Mesenchymal stem cell (in vitro differentiated cells and primary cell): ENCODE data around the gene MYO5B.
"Not testable (repeated sequence)": the region's sequence is repeated elsewhere in the genome, so short reads cannot be mapped to it uniquely, and the experiment has no call there.

Source experiments
- DNase-seq: peaks from one replicate; pipeline ENCODE4 v3.0.0-alpha.2; 2013
- H2AFZ ChIP-seq: one replicate; pipeline ENCODE4 v1.6.1; 2013; ENCODE audit warnings: low read depth, mild to moderate bottlenecking, control low read depth, inconsistent platforms, low read length, moderate library complexity
- H2AK5ac ChIP-seq: 2 replicates; pipeline ENCODE4 v1.6.1; 2013; ENCODE audit warnings: low read length, moderate library complexity, mild to moderate bottlenecking, inconsistent platforms; ENCODE audit not compliant: severe bottlenecking
- H2BK120ac ChIP-seq: one replicate; pipeline ENCODE4 v1.6.1; 2013; ENCODE audit warnings: low read depth, mild to moderate bottlenecking, inconsistent platforms, low read length, moderate library complexity
- H2BK12ac ChIP-seq, 2 experiments: one replicate each; pipeline ENCODE4 v1.6.1; 2013; ENCODE audit warnings: inconsistent platforms in 2 of 2, low read length in 2 of 2, mild to moderate bottlenecking in 2 of 2, moderate library complexity in 2 of 2, control low read depth in 1 of 2
- H2BK15ac ChIP-seq: one replicate; pipeline ENCODE4 v1.6.1; 2013; ENCODE audit warnings: mild to moderate bottlenecking, low read depth, inconsistent platforms; ENCODE audit not compliant: poor library complexity, severe bottlenecking
- H2BK5ac ChIP-seq: 2 replicates; pipeline ENCODE4 v1.6.1; 2013; ENCODE audit warnings: low read depth, mild to moderate bottlenecking, low read length, control low read depth, inconsistent platforms; ENCODE audit not compliant: poor library complexity, severe bottlenecking
- H3K14ac ChIP-seq, 2 experiments: one replicate each; pipeline ENCODE4 v1.6.1; 2013; ENCODE audit warnings: inconsistent platforms in 2 of 2, low read length in 2 of 2, control low read depth in 1 of 2, mild to moderate bottlenecking in 1 of 2, moderate library complexity in 1 of 2
- H3K18ac ChIP-seq, 2 experiments: one replicate each; pipeline ENCODE4 v1.6.1; 2013; ENCODE audit warnings: inconsistent platforms in 2 of 2, low read length in 2 of 2, control low read depth in 1 of 2, low read depth in 1 of 2, mild to moderate bottlenecking in 1 of 2
- H3K23ac ChIP-seq, 2 experiments: one replicate each; pipeline ENCODE4 v1.6.1; 2013; ENCODE audit warnings: inconsistent platforms in 2 of 2, low read length in 2 of 2, mild to moderate bottlenecking in 2 of 2, moderate library complexity in 2 of 2, control low read depth in 1 of 2
- H3K27ac ChIP-seq: 2 replicates; pipeline ENCODE4 v1.5.1; 2013; ENCODE audit warnings: mild to moderate bottlenecking, moderate library complexity, low read length, control low read depth, inconsistent platforms; ENCODE audit not compliant: poor library complexity, severe bottlenecking
- H3K27me3 ChIP-seq, 2 experiments: 2 replicates each; pipeline versions ENCODE4 v1.6.1 to v1.7.0; 2013; ENCODE audit warnings: low read length in 2 of 2, mild to moderate bottlenecking in 2 of 2, moderate library complexity in 2 of 2, control low read depth in 1 of 2, inconsistent platforms in 1 of 2; ENCODE audit not compliant: control insufficient read depth in 1 of 2, insufficient read depth in 1 of 2
- H3K36me3 ChIP-seq, 2 experiments: 2 replicates each; pipeline versions ENCODE4 v1.6.1 to v1.7.0; 2013; ENCODE audit warnings: low read length in 2 of 2, control low read depth in 1 of 2, inconsistent platforms in 1 of 2, low read depth in 1 of 2, mild to moderate bottlenecking in 1 of 2; ENCODE audit not compliant: insufficient read depth in 2 of 2, control insufficient read depth in 1 of 2
- H3K4ac ChIP-seq, 2 experiments: one replicate each; pipeline ENCODE4 v1.6.1; 2013; ENCODE audit warnings: inconsistent platforms in 2 of 2, low read length in 2 of 2, mild to moderate bottlenecking in 2 of 2, moderate library complexity in 2 of 2, control low read depth in 1 of 2, low read depth in 1 of 2
- H3K4me1 ChIP-seq: 2 replicates; pipeline ENCODE4 v1.6.1; 2013; ENCODE audit warnings: low read depth, low read length, control low read depth; ENCODE audit not compliant: control insufficient read depth, insufficient read depth
- H3K4me2 ChIP-seq: 2 replicates; pipeline ENCODE4 v1.6.1; 2013; ENCODE audit warnings: low read length, mild to moderate bottlenecking, inconsistent platforms; ENCODE audit not compliant: poor library complexity, severe bottlenecking
- H3K4me3 ChIP-seq, 2 experiments: 2 replicates each; pipeline versions ENCODE4 v1.5.1 to v1.7.0; 2013; ENCODE audit warnings: low read length in 2 of 2, mild to moderate bottlenecking in 2 of 2, control low read depth in 1 of 2, low read depth in 1 of 2; ENCODE audit not compliant: insufficient read depth in 1 of 2
- H3K79me1 ChIP-seq: replicated peaks from 2 replicates; pipeline ENCODE4 v1.6.1; 2013; ENCODE audit warnings: mild to moderate bottlenecking, control low read depth, low read length, inconsistent platforms; ENCODE audit not compliant: poor library complexity, severe bottlenecking
- H3K9ac ChIP-seq: 2 replicates; pipeline ENCODE4 v1.7.0; 2013; ENCODE audit warnings: mild to moderate bottlenecking, low read length, moderate library complexity
- H3K9me3 ChIP-seq: 2 replicates; pipeline ENCODE4 v1.7.0; 2013; ENCODE audit warnings: mild to moderate bottlenecking, low read length; ENCODE audit not compliant: control insufficient read depth
- H4K8ac ChIP-seq: one replicate; pipeline ENCODE4 v1.6.1; 2013; ENCODE audit warnings: inconsistent platforms, mild to moderate bottlenecking, low read length, moderate library complexity
- H4K91ac ChIP-seq: one replicate; pipeline ENCODE4 v1.6.1; 2013; ENCODE audit warnings: mild to moderate bottlenecking, low read length, inconsistent platforms
- WGBS: methylation state at CpG from one replicate; pipeline ENCODE4 v1.1.7; 2013; ENCODE audit warnings: mixed read lengths; 5-methylcytosine and 5-hydroxymethylcytosine counted together

Gene MYO5B

GRCh38 chr18:50231621-50232020 is 36.7 kb upstream of the MYO5B start:
- H3K27ac ChIP-seq: no peak overlapping the region
- no peak overlapping the region for H2BK120ac ChIP-seq
- no peak overlapping the region for H3K9ac ChIP-seq
- no peak overlapping the region for H2AFZ ChIP-seq
- no peaks in the 10 kb centered on the region for H3K36me3 ChIP-seq
- H3K4ac ChIP-seq: no peak overlapping the region
- no peak overlapping the region for H4K91ac ChIP-seq
- no peak overlapping the region for H3K4me2 ChIP-seq
- H3K23ac ChIP-seq: no peak overlapping the region
- no peak overlapping the region for H2BK5ac ChIP-seq
- no peak overlapping the region for H3K18ac ChIP-seq
- DNase-seq: no peak
- H3K79me1 ChIP-seq: no peaks in the 10 kb centered on the region
- no peaks in the 10 kb centered on the region for H3K4me1 ChIP-seq
- H3K27me3 ChIP-seq: peaks cover 14 to 18% of the 10 kb centered on the region in 2 experiments
- 42% methylated on average over 4 of the region's 4 CpGs for WGBS
- no peaks in the 10 kb centered on the region for H3K9me3 ChIP-seq
- H4K8ac ChIP-seq: no peak overlapping the region
- no peak overlapping the region for H2AK5ac ChIP-seq
- H2BK15ac ChIP-seq: no peak overlapping the region
- no peak overlapping the region for H3K14ac ChIP-seq
- H3K4me3 ChIP-seq: no peak overlapping the region
- no peak overlapping the region for H2BK12ac ChIP-seq

- not testable (repeated sequence) for H3K27ac ChIP-seq, H3K79me1 ChIP-seq, H4K91ac ChIP-seq, H3K4me1 ChIP-seq, H2AK5ac ChIP-seq, H2BK15ac ChIP-seq, H3K23ac ChIP-seq, H2BK12ac ChIP-seq, H3K36me3 ChIP-seq, H3K9ac ChIP-seq, H3K9me3 ChIP-seq, H2BK120ac ChIP-seq, H3K14ac ChIP-seq, H2BK5ac ChIP-seq, H3K4me2 ChIP-seq, H3K18ac ChIP-seq, H4K8ac ChIP-seq, H2AFZ ChIP-seq, H3K4me3 ChIP-seq, H3K4ac ChIP-seq, DNase-seq
- 80% methylated on average over 4 of the region's 4 CpGs for WGBS
- H3K27me3 ChIP-seq: peaks cover 18 to 19% of the 10 kb centered on the region in 2 experiments
Observed at GRCh38 chr18:50220249-50220648, 25.3 kb upstream of the MYO5B start.

GRCh38 chr18:50218432-50219197 is 23.7 kb upstream of the MYO5B start:
- no peak overlapping the region for H3K4me3 ChIP-seq
- no peak overlapping the region for H2BK5ac ChIP-seq
- no peaks in the 10 kb centered on the region for H3K36me3 ChIP-seq
- 57% methylated on average over 7 of the region's 7 CpGs for WGBS
- no peak for DNase-seq
- no peak overlapping the region for H2AK5ac ChIP-seq
- H2BK12ac ChIP-seq: no peak overlapping the region
- H3K4me1 ChIP-seq: no peaks in the 10 kb centered on the region
- no peak overlapping the region for H2BK15ac ChIP-seq
- no peak overlapping the region for H3K4ac ChIP-seq
- peaks cover 7% of the 10 kb centered on the region for H3K9me3 ChIP-seq
- H3K9ac ChIP-seq: no peak overlapping the region
- H3K4me2 ChIP-seq: no peak overlapping the region
- peaks cover 22 to 27% of the 10 kb centered on the region in 2 experiments for H3K27me3 ChIP-seq
- no peak overlapping the region for H4K8ac ChIP-seq
- H2BK120ac ChIP-seq: no peak overlapping the region
- H3K79me1 ChIP-seq: no peaks in the 10 kb centered on the region
- H4K91ac ChIP-seq: no peak overlapping the region
- no peak overlapping the region for H3K14ac ChIP-seq
- H3K23ac ChIP-seq: no peak overlapping the region
- H2AFZ ChIP-seq: no peak overlapping the region
- no peak overlapping the region for H3K27ac ChIP-seq
- H3K18ac ChIP-seq: no peak overlapping the region

GRCh38 chr18:50209311-50209710 is 14.4 kb upstream of the MYO5B start:
- H3K4me2 ChIP-seq: no peak overlapping the region
- no peak overlapping the region for H3K4ac ChIP-seq
- H3K23ac ChIP-seq: no peak overlapping the region
- no peak overlapping the region for H3K27ac ChIP-seq
- H3K79me1 ChIP-seq: no peaks in the 10 kb centered on the region
- no peak for DNase-seq
- H3K9ac ChIP-seq: no peak overlapping the region
- H2BK12ac ChIP-seq: no peak overlapping the region
- no peak overlapping the region for H4K8ac ChIP-seq
- H3K27me3 ChIP-seq: peaks cover 33 to 44% of the 10 kb centered on the region in 2 experiments
- no peak overlapping the region for H3K18ac ChIP-seq
- H2AFZ ChIP-seq: no peak overlapping the region
- no peak overlapping the region for H2BK15ac ChIP-seq
- no peak overlapping the region for H2BK5ac ChIP-seq
- H4K91ac ChIP-seq: no peak overlapping the region
- no peaks in the 10 kb centered on the region for H3K9me3 ChIP-seq
- H2AK5ac ChIP-seq: no peak overlapping the region
- 94% methylated on average over 4 of the region's 4 CpGs for WGBS
- H3K4me1 ChIP-seq: no peaks in the 10 kb centered on the region
- no peak overlapping the region for H3K14ac ChIP-seq
- H3K4me3 ChIP-seq: no peak overlapping the region
- no peaks in the 10 kb centered on the region for H3K36me3 ChIP-seq
- H2BK120ac ChIP-seq: no peak overlapping the region
